Panc1 (cell line): ENCODE measurements around the gene ZNF45.

ENCODE experiments used
- POLR2AphosphoS5 ChIP-seq: IDR thresholded peaks from 2 replicates; pipeline ENCODE4 v1.6.1; 2012; ENCODE audit warnings: mild to moderate bottlenecking, low read depth, low read length, moderate library complexity
- SIN3A ChIP-seq: IDR thresholded peaks from 2 replicates; pipeline ENCODE4 v1.6.1; 2012; ENCODE audit warnings: low read depth, mild to moderate bottlenecking, low read length, moderate library complexity, borderline replicate concordance; ENCODE audit not compliant: insufficient read depth
- TCF7L2 ChIP-seq: IDR thresholded peaks from 2 replicates; pipeline ENCODE4 v1.6.1; 2011; ENCODE audit warnings: mild to moderate bottlenecking, low read depth, low read length, inconsistent platforms
- TF ChIP-seq, protein P1 (sequence below): fragments of 450-650 bp; IDR thresholded peaks from 2 replicates; pipeline ENCODE4 v1.5.1; 2017; ENCODE audit warnings: mild to moderate bottlenecking
- TF ChIP-seq, protein P2 (sequence below), 2 experiments: IDR thresholded peaks; 2 replicates each; pipeline ENCODE4 v1.6.1; 2011 to 2012; ENCODE audit warnings: low read depth in 2 of 2, control low read depth in 1 of 2, low read length in 1 of 2, mild to moderate bottlenecking in 1 of 2, moderate library complexity in 1 of 2; ENCODE audit not compliant: insufficient read depth in 1 of 2

DNA sequence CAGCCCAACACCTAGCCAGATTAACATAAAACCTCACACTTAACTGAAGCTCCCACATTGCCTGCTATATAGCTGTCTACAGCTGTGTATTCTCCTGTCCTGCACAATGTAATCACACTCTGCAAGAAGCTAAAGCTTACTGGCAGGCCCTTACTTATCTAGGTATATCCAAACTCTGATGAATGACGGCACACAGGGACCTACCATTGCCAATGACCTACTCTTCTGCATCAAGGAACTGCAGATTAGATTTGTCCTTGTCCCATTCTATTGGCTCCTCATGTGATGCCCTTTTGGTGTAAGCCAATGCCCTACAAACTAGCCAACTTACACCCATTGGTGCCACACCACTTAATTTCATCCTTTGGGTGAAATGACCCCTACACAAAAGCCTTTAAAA, 26.4 kb downstream of the ZNF45 start:
- TF ChIP-seq, protein P1, sequence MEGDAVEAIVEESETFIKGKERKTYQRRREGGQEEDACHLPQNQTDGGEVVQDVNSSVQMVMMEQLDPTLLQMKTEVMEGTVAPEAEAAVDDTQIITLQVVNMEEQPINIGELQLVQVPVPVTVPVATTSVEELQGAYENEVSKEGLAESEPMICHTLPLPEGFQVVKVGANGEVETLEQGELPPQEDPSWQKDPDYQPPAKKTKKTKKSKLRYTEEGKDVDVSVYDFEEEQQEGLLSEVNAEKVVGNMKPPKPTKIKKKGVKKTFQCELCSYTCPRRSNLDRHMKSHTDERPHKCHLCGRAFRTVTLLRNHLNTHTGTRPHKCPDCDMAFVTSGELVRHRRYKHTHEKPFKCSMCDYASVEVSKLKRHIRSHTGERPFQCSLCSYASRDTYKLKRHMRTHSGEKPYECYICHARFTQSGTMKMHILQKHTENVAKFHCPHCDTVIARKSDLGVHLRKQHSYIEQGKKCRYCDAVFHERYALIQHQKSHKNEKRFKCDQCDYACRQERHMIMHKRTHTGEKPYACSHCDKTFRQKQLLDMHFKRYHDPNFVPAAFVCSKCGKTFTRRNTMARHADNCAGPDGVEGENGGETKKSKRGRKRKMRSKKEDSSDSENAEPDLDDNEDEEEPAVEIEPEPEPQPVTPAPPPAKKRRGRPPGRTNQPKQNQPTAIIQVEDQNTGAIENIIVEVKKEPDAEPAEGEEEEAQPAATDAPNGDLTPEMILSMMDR: no peak
- no peak for TF ChIP-seq TCF7L2
- TF ChIP-seq, protein P2, sequence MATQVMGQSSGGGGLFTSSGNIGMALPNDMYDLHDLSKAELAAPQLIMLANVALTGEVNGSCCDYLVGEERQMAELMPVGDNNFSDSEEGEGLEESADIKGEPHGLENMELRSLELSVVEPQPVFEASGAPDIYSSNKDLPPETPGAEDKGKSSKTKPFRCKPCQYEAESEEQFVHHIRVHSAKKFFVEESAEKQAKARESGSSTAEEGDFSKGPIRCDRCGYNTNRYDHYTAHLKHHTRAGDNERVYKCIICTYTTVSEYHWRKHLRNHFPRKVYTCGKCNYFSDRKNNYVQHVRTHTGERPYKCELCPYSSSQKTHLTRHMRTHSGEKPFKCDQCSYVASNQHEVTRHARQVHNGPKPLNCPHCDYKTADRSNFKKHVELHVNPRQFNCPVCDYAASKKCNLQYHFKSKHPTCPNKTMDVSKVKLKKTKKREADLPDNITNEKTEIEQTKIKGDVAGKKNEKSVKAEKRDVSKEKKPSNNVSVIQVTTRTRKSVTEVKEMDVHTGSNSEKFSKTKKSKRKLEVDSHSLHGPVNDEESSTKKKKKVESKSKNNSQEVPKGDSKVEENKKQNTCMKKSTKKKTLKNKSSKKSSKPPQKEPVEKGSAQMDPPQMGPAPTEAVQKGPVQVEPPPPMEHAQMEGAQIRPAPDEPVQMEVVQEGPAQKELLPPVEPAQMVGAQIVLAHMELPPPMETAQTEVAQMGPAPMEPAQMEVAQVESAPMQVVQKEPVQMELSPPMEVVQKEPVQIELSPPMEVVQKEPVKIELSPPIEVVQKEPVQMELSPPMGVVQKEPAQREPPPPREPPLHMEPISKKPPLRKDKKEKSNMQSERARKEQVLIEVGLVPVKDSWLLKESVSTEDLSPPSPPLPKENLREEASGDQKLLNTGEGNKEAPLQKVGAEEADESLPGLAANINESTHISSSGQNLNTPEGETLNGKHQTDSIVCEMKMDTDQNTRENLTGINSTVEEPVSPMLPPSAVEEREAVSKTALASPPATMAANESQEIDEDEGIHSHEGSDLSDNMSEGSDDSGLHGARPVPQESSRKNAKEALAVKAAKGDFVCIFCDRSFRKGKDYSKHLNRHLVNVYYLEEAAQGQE (IDR thresholded peaks at IDR 0.05; ENCODE audit: insufficient read depth in 1 of 2, low read depth in 2 of 2, low read length in 1 of 2): no peak
- TF ChIP-seq POLR2AphosphoS5: no peak
- TF ChIP-seq SIN3A: no peak
